Muscle layer of colon (tissue), 2 donors: ENCODE results near the gene WWOX.

Experiments used
- H3K27ac ChIP-seq: one replicate; pipeline ENCODE4 v1.7.0; 2013; ENCODE audit warnings: low read depth, mild to moderate bottlenecking, low read length, moderate library complexity
- H3K27me3 ChIP-seq, 2 donors: one replicate each; pipeline ENCODE4 v1.7.0; 2013; ENCODE audit warnings: low read length in 2 of 2, mild to moderate bottlenecking in 2 of 2; ENCODE audit not compliant: insufficient read depth in 2 of 2, control insufficient read depth in 1 of 2
- H3K36me3 ChIP-seq: one replicate; pipeline ENCODE4 v1.7.0; 2013; ENCODE audit warnings: mild to moderate bottlenecking, low read length; ENCODE audit not compliant: insufficient read depth
- H3K4me1 ChIP-seq: one replicate; pipeline ENCODE4 v1.7.0; 2013; ENCODE audit warnings: mild to moderate bottlenecking, low read length; ENCODE audit not compliant: insufficient read depth
- H3K4me3 ChIP-seq, 2 donors: one replicate each; pipeline ENCODE4 v1.7.0; 2013; ENCODE audit warnings: low read length in 2 of 2, low read depth in 1 of 2, mild to moderate bottlenecking in 1 of 2, moderate library complexity in 1 of 2
- H3K9ac ChIP-seq: one replicate; pipeline ENCODE4 v1.7.0; 2013; ENCODE audit warnings: low read length
- H3K9me3 ChIP-seq: one replicate; pipeline ENCODE4 v1.7.0; 2013; ENCODE audit warnings: mild to moderate bottlenecking, low read length
- donor health status: abdominal sarcoma.
- donor health status: Adenocarcinoma of cecum.

Gene WWOX

GRCh38 chr16:78538292-78538691 lies 438.8 kb downstream of the WWOX start:
- Histone ChIP-seq H3K9ac (no peak overlapping the region), H3K36me3 (no peaks in the 10 kb centered on the region), H3K9me3 (no peaks in the 10 kb centered on the region), H3K4me3 (no peak overlapping the region), H3K27ac (no peak overlapping the region), H3K4me1 (no peaks in the 10 kb centered on the region), H3K27me3 (no peaks in the 10 kb centered on the region)

- Histone ChIP-seq H3K9me3 (no peaks in the 10 kb centered on the region), H3K27me3 (no peaks in the 10 kb centered on the region), H3K4me1 (no peaks in the 10 kb centered on the region), H3K4me3 (no peak overlapping the region), H3K36me3 (no peaks in the 10 kb centered on the region), H3K27ac (no peak overlapping the region), H3K9ac (no peak overlapping the region)
Measured at GRCh38 chr16:78538919-78539318, 439.5 kb downstream of the WWOX start.

- H3K4me1 ChIP-seq, result no peaks in the 10 kb centered on the region
- H3K9ac ChIP-seq, result no peak overlapping the region
- H3K4me3 ChIP-seq, result no peak overlapping the region
- H3K9me3 ChIP-seq, result no peaks in the 10 kb centered on the region
- no peaks in the 10 kb centered on the region for H3K27me3 ChIP-seq
- H3K36me3 ChIP-seq, result no peaks in the 10 kb centered on the region
- H3K27ac ChIP-seq, result no peak overlapping the region
Measured at GRCh38 chr16:78542419-78542818, 443.0 kb downstream of the WWOX start.

GRCh38 chr16:78543023-78543422 lies 443.6 kb downstream of the WWOX start:
- H3K9ac ChIP-seq, result no peak overlapping the region
- H3K4me1 ChIP-seq, result no peaks in the 10 kb centered on the region

GRCh38 chr16:78549366-78549765 lies 449.9 kb downstream of the WWOX start:
- no peaks in the 10 kb centered on the region for H3K9me3 ChIP-seq
- no peak overlapping the region for H3K27ac ChIP-seq
- no peak overlapping the region for H3K9ac ChIP-seq
- H3K4me1 ChIP-seq, result no peaks in the 10 kb centered on the region
- H3K36me3 ChIP-seq, result no peaks in the 10 kb centered on the region
- no peaks in the 10 kb centered on the region for H3K27me3 ChIP-seq
- no peak overlapping the region for H3K4me3 ChIP-seq

More at GRCh38 chr16:78543023-78543422, 443.6 kb downstream of the WWOX start:
- Histone ChIP-seq H3K27ac (no peak overlapping the region), H3K4me3 (no peak overlapping the region), H3K9me3 (no peaks in the 10 kb centered on the region), H3K27me3 (no peaks in the 10 kb centered on the region), H3K36me3 (no peaks in the 10 kb centered on the region)

- Histone ChIP-seq H3K27me3 (no peaks in the 10 kb centered on the region), H3K4me1 (no peaks in the 10 kb centered on the region), H3K9ac (no peak overlapping the region), H3K27ac (no peak overlapping the region), H3K36me3 (no peaks in the 10 kb centered on the region), H3K9me3 (no peaks in the 10 kb centered on the region), H3K4me3 (no peak overlapping the region)
Measured at GRCh38 chr16:78551487-78552085, 452.1 kb downstream of the WWOX start.

GRCh38 chr16:78552106-78552675 lies 452.7 kb downstream of the WWOX start:
- no peak overlapping the region for H3K9ac ChIP-seq
- no peak overlapping the region for H3K27ac ChIP-seq

GRCh38 chr16:78552716-78553115 lies 453.3 kb downstream of the WWOX start:
- H3K36me3 ChIP-seq, result no peaks in the 10 kb centered on the region
- H3K4me1 ChIP-seq, result no peaks in the 10 kb centered on the region
- no peak overlapping the region for H3K27ac ChIP-seq
- H3K4me3 ChIP-seq, result no peak overlapping the region
- no peaks in the 10 kb centered on the region for H3K27me3 ChIP-seq
- no peaks in the 10 kb centered on the region for H3K9me3 ChIP-seq
- no peak overlapping the region for H3K9ac ChIP-seq

More at GRCh38 chr16:78552106-78552675, 452.7 kb downstream of the WWOX start:
- H3K27me3 ChIP-seq, result no peaks in the 10 kb centered on the region
- no peaks in the 10 kb centered on the region for H3K4me1 ChIP-seq
- H3K9me3 ChIP-seq, result no peaks in the 10 kb centered on the region
- H3K4me3 ChIP-seq, result no peak overlapping the region
- no peaks in the 10 kb centered on the region for H3K36me3 ChIP-seq

- Histone ChIP-seq H3K27ac (no peak overlapping the region), H3K4me1 (no peaks in the 10 kb centered on the region), H3K36me3 (no peaks in the 10 kb centered on the region), H3K27me3 (no peaks in the 10 kb centered on the region), H3K4me3 (no peak overlapping the region), H3K9me3 (no peaks in the 10 kb centered on the region), H3K9ac (no peak overlapping the region)
Measured at GRCh38 chr16:78553268-78554039, 454.0 kb downstream of the WWOX start.

GRCh38 chr16:78556421-78556820 lies 457.0 kb downstream of the WWOX start:
- no peak overlapping the region for H3K27ac ChIP-seq
- H3K36me3 ChIP-seq, result no peaks in the 10 kb centered on the region
- H3K9me3 ChIP-seq, result no peaks in the 10 kb centered on the region
- no peak overlapping the region for H3K9ac ChIP-seq
- no peaks in the 10 kb centered on the region for H3K27me3 ChIP-seq
- no peaks in the 10 kb centered on the region for H3K4me1 ChIP-seq
- no peak overlapping the region for H3K4me3 ChIP-seq

- no peaks in the 10 kb centered on the region for H3K27me3 ChIP-seq
- no peaks in the 10 kb centered on the region for H3K9me3 ChIP-seq
- no peak overlapping the region for H3K27ac ChIP-seq
- H3K4me3 ChIP-seq, result no peak overlapping the region
- H3K9ac ChIP-seq, result no peak overlapping the region
- no peaks in the 10 kb centered on the region for H3K4me1 ChIP-seq
- no peaks in the 10 kb centered on the region for H3K36me3 ChIP-seq
Measured at GRCh38 chr16:78560997-78561396, 461.5 kb downstream of the WWOX start.
